ENCODE results near the gene RNF183.

Gene RNF183

GRCh38 chr9:113302792-113303418, at the start of gene RNF183:
Gene RNF183 (minus strand): TSS chr9:113303376. CDS start chr9:113298184, 5,192 bp downstream.
- no peak for DNase-seq

- DNase-seq = no peak
Observed at GRCh38 chr9:113352411-113352810, 49.2 kb upstream of the RNF183 start.

GRCh38 chr9:113352006-113352405, 48.8 kb upstream of the RNF183 start:
- no peak for DNase-seq

GRCh38 chr9:113350937-113351336, 47.8 kb upstream of the RNF183 start:
- DNase-seq = no peak

GRCh38 chr9:113350107-113350661, 47.0 kb upstream of the RNF183 start:
- no peak for DNase-seq

- DNase-seq = no peak
Observed at GRCh38 chr9:113349445-113350094, 46.4 kb upstream of the RNF183 start, which contains the start of gene BSPRY. Gene BSPRY (plus strand): TSS chr9:113349541. CDS start chr9:113349580, 39 bp downstream.

- no peak for DNase-seq
Observed at GRCh38 chr9:113349066-113349444, 45.9 kb upstream of the RNF183 start.

GRCh38 chr9:113348437-113348836, 45.3 kb upstream of the RNF183 start:
- DNase-seq = no peak

- no peak for DNase-seq
Observed at GRCh38 chr9:113345671-113346070, 42.5 kb upstream of the RNF183 start.

GRCh38 chr9:113345190-113345589, 42.0 kb upstream of the RNF183 start:
- no peak for DNase-seq

- DNase-seq = peak; percentile 77
Observed at GRCh38 chr9:113343732-113344231, 40.6 kb upstream of the RNF183 start.

- no peak for DNase-seq
Observed at GRCh38 chr9:113341712-113342410, 38.7 kb upstream of the RNF183 start.

GRCh38 chr9:113340011-113340699, 37.0 kb upstream of the RNF183 start, which contains the start of gene WDR31:
Gene WDR31 (minus strand): TSS chr9:113340275. CDS start chr9:113332022, 8,253 bp downstream.
- peak; percentile 88 for DNase-seq

- no peak for DNase-seq
Observed at GRCh38 chr9:113337714-113338113, 34.5 kb upstream of the RNF183 start.

- DNase-seq = no peak
Observed at GRCh38 chr9:113331780-113332179, 28.6 kb upstream of the RNF183 start.

GRCh38 chr9:113328045-113328782, 25.0 kb upstream of the RNF183 start:
- no peak for DNase-seq

GRCh38 chr9:113326230-113326629, 23.1 kb upstream of the RNF183 start:
- no peak for DNase-seq

GRCh38 chr9:113322671-113323070, 19.5 kb upstream of the RNF183 start:
- DNase-seq = no peak

GRCh38 chr9:113320051-113320450, 16.9 kb upstream of the RNF183 start:
- no peak for DNase-seq

GRCh38 chr9:113319054-113319453, 15.9 kb upstream of the RNF183 start:
- no peak for DNase-seq

- DNase-seq = no peak
Observed at GRCh38 chr9:113317777-113318176, 14.6 kb upstream of the RNF183 start.

GRCh38 chr9:113316030-113316429, 12.9 kb upstream of the RNF183 start:
- no peak for DNase-seq
